HG03095 (cell line): ENCODE results near the gene PPT2.
"Not testable (repeated sequence)": the region's sequence is repeated elsewhere in the genome, so short reads cannot be mapped to it uniquely, and the experiment has no call there.

Experiments used
- ATAC-seq: cut with Tn5 transposase; IDR thresholded peaks from one replicate; pipeline ENCODE4 v1.9.1; 2021; ENCODE audit warnings: moderate library complexity; ENCODE audit not compliant: unreplicated experiment

PPT2 gene

DNA sequence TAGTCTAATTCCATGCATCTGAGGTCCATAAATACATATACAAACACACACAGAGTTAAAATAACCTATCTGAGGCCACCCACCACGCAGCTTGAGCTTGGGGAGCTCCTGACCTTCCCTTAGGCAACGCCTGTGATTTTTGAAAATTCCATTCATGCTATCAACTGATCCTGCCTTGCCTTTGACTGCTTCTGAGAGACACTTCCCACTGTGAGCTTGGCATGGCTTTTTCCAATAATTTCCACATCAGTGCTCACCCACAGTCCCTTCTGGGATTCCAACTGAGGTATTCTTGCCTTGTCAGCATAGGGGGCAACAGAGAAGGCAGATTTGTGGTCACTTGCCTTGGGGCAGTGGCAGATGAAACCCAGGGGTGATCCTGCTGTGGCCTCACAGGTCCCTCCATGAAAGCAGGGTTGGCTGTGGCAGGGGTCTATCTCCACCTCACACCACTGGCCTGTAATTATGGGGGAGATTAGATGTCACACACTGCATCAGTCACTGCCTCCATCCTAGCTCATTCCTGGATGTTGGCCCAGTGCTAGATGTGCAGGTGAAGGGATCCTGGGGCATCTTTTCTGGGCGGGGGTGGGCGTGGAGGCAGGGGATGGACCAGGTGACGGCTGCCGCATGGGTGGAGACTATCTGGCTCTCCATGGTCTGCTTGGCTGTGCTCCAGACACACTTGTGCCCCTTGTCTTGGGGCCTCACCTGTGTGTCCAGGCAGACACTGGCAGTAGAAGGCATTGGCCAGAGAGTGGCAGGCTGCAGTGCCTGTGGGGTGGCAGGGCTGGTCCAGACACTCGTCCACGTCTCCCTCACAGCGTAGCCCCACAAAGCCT lies 49.7 kb downstream of the PPT2 start:
- ATAC-seq, result no peak

DNA sequence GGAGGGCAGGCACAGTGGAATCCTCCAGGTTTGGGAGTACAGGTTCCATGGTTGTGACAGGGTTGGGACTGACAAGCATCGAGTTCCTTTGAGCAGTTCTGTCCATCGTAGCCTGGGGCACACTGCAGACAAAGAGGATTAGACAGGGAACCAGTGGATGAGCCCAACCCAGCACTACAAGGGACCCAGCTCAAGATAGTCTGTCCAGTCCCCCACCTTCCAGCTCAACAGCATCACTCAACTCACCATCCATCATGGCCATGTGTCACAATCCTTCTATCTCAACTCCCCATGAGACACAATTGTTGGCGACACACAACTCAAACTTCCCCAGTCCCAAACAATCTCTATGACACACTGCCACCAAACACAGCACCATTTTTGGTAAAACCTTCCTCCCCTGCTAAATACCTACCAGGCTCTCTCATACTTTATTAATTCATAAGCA lies 50.4 kb downstream of the PPT2 start:
- ATAC-seq, result no peak

DNA sequence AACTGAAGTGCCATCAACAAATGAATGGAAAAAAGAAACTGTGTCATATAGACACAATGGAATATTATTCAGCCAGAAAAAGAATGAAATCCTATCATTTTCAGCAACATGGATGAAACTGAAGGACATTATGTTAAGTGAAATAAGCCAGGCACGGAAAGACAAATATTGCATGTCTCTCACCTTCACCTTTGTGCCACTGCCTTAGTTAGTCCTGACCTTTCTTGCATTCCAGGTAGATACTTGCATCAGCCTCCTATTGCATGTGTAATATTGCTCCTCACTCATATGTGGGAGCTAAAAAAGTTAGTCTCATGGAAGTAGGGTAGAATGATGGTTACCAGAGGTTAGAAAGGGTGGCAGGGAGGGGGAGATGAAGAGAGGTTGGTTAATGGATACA lies 55.1 kb downstream of the PPT2 start:
- no peak for ATAC-seq

GRCh38 chr6:32210191-32210601 lies 56.3 kb downstream of the PPT2 start:
- no peak for ATAC-seq

DNA sequence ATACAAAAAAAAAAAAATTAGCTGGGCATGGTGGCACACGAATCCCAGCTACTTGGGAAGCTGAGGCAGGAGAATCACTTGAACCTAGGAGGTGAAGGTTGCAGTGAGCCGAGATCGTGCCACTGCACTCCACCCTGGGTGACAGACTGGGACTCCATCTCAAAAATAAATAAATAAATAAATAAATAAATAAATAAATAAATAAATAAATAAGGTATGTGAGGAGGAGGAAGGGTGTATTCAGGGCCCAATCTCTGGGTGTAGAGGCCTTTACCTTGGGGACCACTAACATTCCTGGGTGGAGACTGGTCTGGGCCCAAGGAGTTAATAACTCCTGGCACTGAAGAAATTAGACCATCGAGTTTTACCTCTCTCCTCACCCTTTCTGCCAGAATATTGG lies 57.5 kb downstream of the PPT2 start:
- ATAC-seq, result not testable (repeated sequence)

- no peak for ATAC-seq
These were observed 58.3 kb downstream of the PPT2 start for GRCh38 chr6:32212076-32212760.
